SHP77 treated with DMSO at 0.1 percent for 48 hours (cell line): ENCODE measurements around the gene DUOX1.
A peak's percentile ranks its signal among the peaks of the same experiment; 100 is the strongest.

ENCODE experiments used
- DNase-seq: peaks from one replicate; lab custom pipeline; 2025; lab: John Stamatoyannopoulos, UW

Gene DUOX1

DNA sequence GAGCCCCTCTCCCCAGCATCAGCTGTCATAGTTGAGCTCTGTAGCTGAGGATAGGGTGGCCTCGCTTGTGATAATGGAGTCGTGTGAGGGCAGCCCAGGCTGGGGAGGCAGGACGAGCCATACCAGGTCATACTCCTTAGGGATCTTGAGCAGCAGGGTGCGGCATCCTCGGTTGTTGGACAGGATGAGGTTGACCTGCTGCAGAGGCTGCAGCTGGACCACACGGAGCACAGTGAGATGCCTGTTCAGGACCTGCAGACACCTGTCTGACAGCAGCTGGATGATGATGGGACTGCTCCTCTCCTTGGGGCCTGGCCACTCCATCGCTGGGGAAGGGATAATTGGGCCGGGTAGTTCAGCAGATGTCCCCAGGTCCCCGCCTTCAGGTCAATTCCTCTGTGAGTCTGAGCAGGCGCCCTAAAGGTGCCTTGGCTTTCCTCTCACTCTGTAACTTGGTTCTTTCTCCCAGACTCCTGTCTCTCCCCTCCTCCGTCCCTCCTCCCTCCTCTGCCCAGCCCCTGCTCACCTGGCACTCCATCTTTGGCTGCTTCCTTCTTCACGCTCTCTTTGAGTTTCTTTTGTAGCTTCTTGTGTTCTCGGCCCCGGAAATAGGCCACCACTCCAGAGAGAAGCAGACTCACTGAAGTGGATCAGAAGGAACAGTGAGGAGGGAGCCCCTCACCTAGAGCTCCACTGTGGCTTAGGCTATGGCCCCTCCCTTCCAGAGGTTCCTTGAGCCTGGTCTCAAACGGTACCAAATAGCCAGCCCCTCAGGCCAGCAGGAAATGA, 23.6 kb upstream of the DUOX1 start:
- DNase-seq: no peak

DNA sequence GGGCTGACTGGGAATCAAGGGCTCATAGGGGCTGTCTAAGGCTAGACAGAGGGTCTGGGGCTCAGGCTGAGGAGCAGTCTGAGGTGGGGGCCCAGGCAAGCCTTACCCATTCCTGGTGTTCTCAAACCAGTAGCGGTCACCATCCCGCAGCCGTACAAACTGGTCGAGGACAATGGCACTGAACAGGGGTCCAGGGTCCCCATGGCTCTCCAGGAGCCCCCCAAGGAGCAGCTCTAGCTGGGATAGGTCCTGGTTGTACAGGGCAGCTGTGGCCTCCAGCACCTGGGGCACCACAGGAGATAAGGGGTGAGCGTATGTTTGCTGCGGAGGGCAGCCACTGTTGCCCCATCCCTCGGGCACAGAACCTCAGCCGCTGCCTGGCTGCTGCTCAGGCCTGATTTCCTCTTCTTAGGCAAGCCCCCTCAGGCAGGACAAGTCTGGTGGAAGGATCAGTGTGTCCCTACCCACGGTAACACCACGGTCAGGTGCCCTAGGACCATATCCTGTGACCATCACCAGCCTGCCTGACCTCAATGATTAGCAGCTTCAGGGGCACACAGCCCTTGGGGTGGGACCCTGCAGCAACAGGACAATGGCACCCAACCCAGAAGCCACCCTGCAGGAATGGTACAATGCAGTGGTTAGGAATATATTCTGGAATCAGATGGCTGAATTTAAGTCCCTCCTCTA, 21.7 kb upstream of the DUOX1 start:
- no peak for DNase-seq

DNA sequence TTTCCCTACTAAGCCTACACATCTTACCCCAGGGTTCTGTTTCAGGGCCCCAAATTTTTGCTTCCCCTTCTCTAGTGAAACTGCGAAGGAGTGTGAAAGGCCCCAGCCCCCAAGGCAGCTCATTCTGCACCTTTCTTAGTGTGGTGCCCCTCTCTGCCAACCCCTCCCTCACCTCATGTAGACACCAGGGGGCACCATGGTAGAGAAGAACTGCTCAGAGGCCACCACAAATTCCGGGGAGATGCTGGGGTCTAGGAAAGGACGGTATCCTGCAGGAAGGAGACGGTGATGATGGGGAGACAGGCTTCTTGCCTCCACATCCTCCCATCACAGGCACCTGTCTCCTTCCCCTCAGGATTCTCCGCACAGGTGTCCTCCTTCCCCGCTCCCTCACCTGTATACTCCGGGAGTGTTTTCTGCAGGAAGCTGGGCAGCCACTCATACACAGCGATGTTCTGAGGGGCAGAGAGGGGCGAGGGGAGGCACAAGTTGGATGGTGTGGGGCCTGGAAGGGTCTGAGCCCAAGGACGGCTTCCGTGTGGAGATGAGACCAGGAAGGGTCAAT, 19.5 kb upstream of the DUOX1 start:
- no peak for DNase-seq

DNA sequence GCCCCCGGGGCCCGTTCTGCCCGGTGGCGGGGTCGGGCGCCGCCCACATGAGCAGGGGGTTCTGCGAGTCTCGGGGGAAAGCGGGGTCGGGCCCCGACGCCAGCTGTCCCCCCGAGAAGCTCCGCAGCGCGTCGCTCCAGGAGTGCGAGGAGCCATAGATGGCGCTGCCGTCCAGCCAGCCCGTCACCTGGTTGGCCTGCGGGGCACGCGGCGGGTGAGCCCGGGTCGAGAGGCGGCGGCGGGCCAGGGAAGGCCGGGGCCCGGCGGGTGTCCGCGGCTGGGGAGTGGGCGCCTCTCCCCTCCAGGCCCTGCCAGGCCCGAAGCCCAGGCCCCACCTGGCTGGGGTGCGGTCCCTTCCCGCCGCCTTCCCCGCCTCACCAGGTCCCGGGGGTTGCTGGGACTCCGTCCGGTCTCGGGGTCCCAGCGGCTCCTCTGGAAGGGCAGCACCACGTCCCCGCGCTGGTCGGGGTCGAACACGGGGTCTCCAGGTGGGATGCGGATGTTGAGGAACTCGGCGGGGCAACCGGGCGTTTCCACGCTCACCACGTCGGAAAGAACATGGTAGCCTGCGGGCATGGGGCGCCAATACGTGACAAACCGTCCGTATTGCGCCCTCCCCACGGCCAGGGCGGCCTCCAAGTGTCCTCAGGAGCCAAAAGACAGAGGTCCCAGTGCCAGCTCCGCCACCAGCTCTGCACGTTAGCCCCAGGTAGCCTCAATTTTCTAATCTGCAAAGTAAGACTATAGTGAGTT, 18.2 kb upstream of the DUOX1 start:
- no peak for DNase-seq

DNA sequence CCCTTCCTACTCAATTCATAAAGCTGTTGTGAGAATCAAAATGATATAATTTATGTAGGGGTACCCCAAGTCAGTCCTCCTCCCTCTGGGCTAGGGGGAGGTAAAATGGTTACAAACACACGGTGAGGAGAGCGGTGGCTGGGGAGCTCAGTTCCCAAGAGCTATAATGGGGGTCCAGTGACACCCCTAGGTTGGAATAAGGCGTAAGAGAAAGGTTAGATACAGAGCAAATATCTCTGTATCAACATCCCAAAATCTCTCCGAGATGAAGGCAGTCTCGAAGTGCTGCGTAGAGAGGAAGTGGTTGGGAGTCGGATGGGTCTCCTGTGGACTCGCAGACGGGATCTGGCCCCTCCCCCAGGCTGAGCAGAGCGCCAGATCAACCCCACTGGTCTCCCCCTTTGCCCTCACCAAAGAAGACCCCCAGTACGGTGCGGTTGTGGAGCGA, 17.6 kb upstream of the DUOX1 start:
- no peak for DNase-seq

DNA sequence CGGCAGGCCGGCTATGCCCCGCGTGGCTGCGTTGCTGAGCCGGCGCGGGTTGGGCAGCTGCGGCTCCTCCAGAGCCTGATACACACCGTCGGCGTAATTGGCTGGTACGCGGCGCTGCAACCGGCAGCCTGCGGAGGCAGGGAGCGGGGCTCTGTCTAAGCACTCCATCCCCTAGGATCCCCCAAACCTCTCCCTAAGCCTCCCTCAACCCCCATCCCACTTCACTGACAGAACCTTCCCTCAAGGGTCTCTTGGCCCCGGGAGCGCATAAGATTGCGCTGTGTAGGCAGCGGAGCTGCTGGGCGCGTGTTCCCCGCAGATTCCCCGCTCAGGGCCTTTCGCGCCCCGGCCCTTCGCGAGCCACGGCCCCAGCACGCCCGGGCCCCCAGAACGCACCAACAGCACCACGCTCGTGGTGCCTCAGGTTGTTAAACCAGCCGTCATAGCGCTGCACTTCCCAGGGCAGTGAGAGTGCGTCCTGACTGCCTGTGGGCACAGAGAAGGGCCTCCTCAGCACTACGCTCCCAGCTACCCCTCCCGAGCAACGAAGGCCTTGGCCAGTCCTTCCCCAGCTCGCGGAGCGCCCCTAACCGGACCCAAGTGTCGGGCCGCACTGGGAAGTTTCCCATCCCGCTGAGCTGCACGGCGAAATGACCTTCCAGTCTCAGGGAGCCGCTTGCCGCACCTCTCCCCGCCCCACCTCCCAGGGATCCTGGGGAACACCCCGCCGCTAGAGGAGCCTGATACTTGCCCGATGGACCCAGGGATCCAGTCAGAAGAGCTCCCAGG, 17.0 kb upstream of the DUOX1 start:
- DNase-seq: no peak

DNA sequence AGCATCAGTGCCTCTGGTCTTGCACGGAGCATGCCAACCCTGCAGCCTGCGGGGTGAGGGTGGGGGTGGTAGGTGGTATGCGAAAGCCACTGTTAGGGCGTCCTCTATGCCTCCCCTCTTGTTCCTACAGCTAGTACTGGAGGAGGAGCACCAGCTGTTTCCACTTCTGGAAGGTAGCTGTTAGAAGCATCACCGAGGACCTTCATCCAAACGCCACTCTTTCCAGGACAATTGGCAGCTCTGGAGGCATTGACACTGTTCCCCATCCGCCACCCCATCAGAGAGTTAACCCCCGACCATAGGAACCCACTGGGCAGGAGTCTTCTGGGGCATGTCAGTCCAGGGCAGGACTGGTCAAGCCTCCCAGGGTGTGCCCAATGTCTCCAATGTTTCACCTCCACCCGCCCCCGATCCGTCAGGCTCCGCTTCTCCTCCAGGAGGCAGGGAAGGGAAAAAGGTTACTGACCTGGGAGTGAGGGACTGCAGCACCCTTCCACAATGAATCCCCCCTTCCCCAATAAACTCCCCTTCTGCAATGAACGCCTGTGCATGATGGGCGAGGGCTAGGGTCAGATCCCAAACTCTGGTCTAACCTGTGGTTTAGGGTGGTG, 16.3 kb upstream of the DUOX1 start:
- no peak for DNase-seq

DNA sequence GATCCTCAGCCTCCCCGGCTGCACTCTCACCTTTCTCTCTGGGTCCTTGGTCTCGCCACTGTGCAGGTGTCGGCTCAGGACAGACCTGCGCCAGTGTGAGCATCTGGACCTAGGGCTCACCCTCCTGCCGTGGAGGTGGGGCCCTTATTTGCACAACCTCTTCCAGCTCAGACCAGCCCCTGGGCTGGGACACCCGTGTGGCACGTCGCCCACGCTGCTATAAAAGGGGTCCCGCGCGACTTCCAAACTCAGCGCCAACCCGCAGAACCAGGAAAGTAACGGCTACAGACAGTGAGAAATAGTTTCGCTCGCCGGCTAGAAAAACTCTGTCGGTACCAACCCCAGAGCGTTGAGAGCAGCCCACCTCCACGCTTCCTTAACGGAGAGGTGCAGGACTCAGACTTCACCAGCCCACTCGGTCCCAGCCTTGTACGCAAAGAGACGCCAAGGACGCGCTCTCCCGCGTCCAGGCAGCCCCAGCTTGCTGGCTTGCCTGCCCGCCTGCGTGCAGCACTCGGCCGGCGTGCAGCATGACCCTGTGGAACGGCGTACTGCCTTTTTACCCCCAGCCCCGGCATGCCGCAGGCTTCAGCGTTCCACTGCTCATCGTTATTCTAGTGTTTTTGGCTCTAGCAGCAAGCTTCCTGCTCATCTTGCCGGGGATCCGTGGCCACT, 15.6 kb upstream of the DUOX1 start, which contains the start of the genes DUOX2 and DUOXA2:
DUOX2 (minus strand) TSS at position 97 of the 675 bp plus-strand sequence. CDS start 761 bp downstream, outside the sequence.
DUOXA2 (plus strand) TSS at position 251 of the 675 bp plus-strand sequence; CDS start at position 531, 280 bp downstream.
- DNase-seq: no peak

DNA sequence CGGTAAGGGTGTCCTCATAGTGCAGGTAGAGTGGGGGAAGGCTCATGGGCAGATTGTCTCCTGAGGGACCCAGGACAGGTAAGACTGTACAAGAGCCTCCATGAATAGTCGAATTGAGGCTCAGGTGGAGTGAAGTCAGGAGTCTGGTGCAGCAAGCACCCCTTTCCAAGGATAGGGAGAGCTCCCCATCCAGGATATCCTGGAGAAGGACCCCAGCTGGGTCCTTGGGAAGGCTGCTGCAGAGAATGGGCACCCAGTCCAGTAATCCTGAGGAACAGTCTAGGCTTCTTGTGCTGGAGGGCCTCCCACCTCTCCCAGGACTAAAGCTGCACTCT, 15.1 kb upstream of the DUOX1 start:
- DNase-seq: no peak

DNA sequence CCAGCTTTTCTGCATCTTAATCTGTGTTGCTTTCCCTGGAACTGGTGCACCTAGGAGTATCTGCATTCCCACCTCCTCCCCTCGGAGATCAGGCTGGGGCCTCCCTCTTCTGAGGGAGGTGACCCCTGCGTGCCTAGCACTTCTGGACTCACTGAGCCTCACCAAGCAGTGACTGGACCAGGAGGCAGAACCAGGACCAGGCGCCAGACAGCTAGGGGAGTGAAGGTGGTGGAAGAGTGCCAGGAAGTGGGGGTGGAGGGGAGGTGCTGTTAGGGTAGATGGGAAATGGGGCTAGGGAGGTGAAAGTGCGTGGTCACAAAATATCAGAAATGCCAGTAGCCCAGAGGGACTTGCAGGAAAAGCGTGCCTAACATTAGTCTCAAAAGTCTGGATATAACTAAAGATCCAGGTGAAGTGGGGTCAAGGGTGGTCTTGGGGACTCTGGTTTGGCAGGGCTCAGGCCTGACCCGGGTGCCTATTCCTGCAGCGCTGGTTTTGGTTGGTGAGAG, 14.4 kb upstream of the DUOX1 start:
- no peak for DNase-seq

DNA sequence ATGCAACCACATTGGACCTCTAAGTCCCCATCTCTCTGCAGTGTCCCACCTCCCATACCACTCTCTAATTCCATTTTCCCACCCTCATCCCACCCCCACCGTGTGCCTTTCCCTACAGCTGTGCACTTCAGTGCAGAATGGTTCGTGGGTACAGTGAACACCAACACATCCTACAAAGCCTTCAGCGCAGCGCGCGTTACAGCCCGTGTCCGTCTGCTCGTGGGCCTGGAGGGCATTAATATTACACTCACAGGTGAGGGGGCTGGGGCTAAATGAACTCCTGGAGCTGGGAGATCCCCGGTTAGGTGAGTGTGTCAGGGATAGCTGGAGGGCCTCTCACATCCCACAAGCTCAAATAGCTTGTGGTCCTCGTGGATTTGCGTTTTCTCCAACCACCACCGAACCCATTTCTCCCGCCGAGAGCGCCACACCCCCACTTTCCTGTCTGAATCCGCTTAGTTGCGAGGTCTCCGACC, 13.8 kb upstream of the DUOX1 start:
- no peak for DNase-seq

DNA sequence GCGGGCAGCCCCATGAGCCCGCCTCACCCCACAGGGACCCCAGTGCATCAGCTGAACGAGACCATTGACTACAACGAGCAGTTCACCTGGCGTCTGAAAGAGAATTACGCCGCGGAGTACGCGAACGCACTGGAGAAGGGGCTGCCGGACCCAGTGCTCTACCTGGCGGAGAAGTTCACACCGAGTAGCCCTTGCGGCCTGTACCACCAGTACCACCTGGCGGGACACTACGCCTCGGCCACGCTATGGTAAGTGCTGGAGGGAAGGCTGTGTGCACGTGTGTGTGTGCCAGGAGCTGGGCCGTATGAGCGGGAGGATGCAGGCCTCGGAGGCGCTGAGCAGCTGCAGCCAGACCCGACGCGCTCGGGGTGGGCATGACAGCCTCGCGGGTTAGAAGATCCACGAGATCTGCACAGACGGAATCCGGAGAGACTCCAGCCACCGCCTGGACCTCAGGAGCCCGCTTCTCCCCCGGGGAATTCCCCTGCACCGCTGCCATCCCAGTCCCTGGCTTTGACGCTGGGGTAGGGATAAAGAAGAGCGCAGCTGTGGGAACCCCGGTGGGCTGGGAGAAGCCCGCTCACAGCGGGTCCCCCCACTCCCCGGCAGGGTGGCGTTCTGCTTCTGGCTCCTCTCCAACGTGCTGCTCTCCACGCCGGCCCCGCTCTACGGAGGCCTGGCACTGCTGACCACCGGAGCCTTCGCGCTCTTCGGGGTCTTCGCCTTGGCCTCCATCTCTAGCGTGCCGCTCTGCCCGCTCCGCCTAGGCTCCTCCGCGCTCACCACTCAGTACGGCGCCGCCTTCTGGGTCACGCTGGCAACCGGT, 13.1 kb upstream of the DUOX1 start:
- DNase-seq: no peak

DNA sequence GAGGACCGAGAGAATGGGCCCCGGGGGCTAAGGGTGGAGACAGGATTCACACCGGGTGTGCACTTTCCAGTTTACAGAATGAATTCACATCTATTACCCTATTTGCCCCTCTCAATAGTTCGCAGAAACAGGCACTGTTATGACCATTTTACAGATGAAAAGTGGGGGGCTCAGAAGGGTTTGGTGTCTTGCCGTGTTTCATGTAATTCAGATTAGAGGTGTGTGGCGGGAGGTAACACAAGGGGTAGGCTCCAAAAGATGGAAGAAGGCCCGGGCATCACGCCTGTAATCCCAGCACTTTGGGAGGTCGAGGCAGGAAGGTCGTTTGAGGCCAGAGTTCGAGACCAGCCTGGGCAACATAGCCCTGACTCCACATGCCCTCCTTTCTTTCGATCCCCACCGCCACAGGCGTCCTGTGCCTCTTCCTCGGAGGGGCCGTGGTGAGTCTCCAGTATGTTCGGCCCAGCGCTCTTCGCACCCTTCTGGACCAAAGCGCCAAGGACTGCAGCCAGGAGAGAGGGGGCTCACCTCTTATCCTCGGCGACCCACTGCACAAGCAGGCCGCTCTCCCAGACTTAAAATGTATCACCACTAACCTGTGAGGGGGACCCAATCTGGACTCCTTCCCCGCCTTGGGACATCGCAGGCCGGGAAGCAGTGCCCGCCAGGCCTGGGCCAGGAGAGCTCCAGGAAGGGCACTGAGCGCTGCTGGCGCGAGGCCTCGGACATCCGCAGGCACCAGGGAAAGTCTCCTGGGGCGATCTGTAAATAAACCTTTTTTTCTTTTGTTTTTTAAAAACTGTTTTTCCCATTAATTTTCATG, 12.3 kb upstream of the DUOX1 start:
- no peak for DNase-seq

DNA sequence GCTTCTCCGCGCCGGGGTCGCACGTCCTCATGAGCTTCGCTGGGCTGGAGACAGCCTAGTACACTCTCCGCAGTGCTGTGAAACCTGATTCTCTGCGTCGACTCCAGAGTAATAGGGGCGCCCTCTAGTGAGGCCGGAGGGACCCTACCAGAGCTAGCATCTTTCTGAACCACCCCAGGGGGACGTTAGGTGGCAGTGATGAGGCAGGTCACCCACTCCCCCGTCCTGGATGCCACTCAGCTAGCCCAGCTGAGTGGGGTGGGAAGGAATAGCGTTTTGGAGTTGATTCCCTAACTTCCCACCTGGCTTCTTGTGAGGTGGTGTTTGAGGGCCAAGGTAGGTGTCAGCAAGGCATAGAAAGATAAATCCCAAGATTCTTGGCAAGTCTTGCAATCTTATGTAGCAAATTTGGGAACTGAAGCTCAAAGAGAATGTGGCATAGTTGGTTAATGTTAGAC, 11.6 kb upstream of the DUOX1 start:
- peak; percentile 76 for DNase-seq

DNA sequence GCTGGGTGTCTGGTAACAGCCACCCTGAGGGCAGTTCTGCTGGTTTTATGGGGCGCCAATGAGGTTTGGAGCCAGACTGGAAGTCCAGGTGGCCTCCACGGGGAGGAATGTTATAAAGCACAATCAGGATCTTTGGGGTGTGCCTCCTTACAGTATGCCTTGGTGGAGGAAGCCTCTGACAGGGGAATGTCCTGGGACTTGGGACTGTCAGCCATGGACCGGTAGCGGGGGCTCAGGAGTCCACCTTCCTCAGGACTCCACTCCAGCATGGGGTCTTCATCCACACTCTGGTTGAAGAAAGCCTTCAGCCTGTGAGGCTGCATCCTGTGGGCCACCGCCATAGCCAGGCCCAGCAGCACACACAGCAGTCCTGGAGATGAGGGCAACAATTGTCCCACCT, 10.8 kb upstream of the DUOX1 start:
- DNase-seq: no peak

DNA sequence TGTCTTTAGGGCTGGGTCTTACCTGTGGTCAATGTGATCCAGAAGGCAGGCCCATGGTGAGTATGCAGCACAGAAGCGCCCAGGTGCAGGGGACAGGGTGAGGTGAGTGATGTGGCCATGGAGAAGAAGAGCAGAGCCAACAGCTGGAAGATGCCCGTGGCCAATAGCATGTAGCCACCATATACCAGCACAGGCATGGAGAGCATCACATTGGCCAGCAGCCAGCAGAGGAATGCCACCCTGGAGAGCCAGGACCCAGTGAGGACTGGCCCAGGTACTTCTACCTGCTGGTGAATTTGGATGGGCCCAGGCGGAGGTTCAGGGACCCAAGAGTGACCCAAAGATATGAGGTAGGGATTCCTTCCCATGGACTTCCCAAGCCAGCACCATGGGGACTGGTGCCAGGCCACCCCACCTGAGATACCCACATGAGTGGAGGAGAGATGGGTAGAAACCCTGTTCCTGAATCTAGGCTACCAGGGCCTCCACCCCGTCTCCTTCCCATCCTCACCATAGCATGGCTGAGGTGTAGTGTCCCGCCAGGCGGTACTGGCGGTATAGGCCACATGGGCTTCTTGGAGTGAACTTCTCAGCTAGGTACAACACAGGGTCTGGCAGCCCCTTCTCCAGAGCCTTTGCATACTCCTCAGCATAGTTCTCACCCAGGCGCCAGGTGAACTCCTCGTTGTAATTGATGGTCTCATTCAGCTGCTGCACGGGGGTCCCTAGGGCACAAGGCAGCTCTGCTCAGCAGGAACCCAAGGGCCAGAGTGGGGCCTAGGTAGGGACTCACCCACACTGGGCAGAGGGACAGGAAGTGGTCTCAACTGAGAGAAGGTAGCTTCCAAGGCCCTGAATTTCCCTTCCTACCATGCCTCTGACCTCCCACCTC, 9.5 kb upstream of the DUOX1 start:
- no peak for DNase-seq

DNA sequence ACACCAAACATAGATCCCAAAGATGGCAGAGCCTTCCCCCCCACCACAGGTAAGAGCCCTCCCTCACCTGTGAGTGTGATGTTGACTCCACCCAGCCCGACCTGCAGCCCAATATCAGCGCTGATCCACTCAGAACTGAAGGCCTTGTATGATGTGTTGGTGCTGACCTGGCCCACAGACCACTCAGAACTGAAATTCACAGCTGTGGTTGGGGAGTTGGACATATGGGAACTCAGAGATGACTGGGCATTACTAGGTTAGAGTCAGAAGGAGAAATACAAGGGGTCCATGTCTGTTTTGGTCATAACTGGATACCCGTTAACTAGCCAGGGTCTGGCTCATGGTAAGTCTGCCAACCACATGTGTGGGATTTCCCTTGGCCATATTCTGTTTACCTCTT, 8.8 kb upstream of the DUOX1 start:
- DNase-seq: no peak
